Effector memory CD8-positive, alpha-beta T cell (primary cell): ENCODE results near the gene ERMN.
A peak's percentile ranks its signal among the peaks of the same experiment; 100 is the strongest.
"Not testable (repeated sequence)": the region's sequence is repeated elsewhere in the genome, so short reads cannot be mapped to it uniquely, and the experiment has no call there.

ENCODE experiments used
- ATAC-seq: fragments of 150-1000 bp; cut with Tn5 transposase; replicated peaks from 2 replicates; pipeline ENCODE4 v1.10.0; 2021; ENCODE audit warnings: mild to moderate bottlenecking, moderate library complexity
- DNase-seq, 3 experiments: peaks; one replicate each; pipeline ENCODE4 v3.0.0; 2021
- H3K27ac Mint-ChIP-seq, 2 donors: one replicate each; pipeline ENCODE4 v1.8.0; 2022; ENCODE audit warnings: mild to moderate bottlenecking in 2 of 2, mixed read lengths in 2 of 2, moderate library complexity in 2 of 2
- H3K27me3 Mint-ChIP-seq, 2 donors: one replicate each; pipeline ENCODE4 v1.8.0; 2022; ENCODE audit warnings: mixed read lengths in 2 of 2
- H3K36me3 Mint-ChIP-seq: one replicate; pipeline ENCODE4 v1.8.0; 2022; ENCODE audit warnings: mild to moderate bottlenecking, moderate library complexity, mixed read lengths; ENCODE audit not compliant: insufficient read depth
- H3K4me1 Mint-ChIP-seq, 2 donors: one replicate each; pipeline ENCODE4 v1.8.0; 2022; ENCODE audit warnings: low read depth in 2 of 2, mixed read lengths in 2 of 2
- H3K4me3 Mint-ChIP-seq, 2 donors: one replicate each; pipeline ENCODE4 v1.8.0; 2022; ENCODE audit warnings: mild to moderate bottlenecking in 2 of 2, mixed read lengths in 2 of 2, moderate library complexity in 2 of 2
- H3K9me3 Mint-ChIP-seq, 2 donors: one replicate each; pipeline ENCODE4 v1.8.0; 2022; ENCODE audit warnings: mixed read lengths in 2 of 2
- total RNA-seq, 9 experiments: gene quantifications; one replicate each; lab custom pipeline; 2026; lab: John Stamatoyannopoulos, UW

The ERMN gene, protein sequence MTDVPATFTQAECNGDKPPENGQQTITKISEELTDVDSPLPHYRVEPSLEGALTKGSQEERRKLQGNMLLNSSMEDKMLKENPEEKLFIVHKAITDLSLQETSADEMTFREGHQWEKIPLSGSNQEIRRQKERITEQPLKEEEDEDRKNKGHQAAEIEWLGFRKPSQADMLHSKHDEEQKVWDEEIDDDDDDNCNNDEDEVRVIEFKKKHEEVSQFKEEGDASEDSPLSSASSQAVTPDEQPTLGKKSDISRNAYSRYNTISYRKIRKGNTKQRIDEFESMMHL
- 2.7 to 20.4 (median 6.7) reads per million in 9 experiments for total RNA-seq

- ATAC-seq (no peak), DNase-seq (no peak)
- H3K36me3 Mint-ChIP-seq = peaks cover 5% of the 10 kb centered on the region
- H3K4me1 Mint-ChIP-seq = peaks cover 16 to 24% of the 10 kb centered on the region in 2 donors
- no peaks in the 10 kb centered on the region for H3K9me3 Mint-ChIP-seq
- no peak within 1 kb of the TSS for H3K4me3 Mint-ChIP-seq
- H3K27ac Mint-ChIP-seq = no peak within 1 kb of the TSS
- no peaks in the 10 kb centered on the region for H3K27me3 Mint-ChIP-seq
Observed at GRCh38 chr2:157325786-157326185, at the start of gene ERMN. Gene ERMN, minus strand, starts transcription at chr2:157325824. Its CDS starts 182 bp downstream, at chr2:157325642.

DNA sequence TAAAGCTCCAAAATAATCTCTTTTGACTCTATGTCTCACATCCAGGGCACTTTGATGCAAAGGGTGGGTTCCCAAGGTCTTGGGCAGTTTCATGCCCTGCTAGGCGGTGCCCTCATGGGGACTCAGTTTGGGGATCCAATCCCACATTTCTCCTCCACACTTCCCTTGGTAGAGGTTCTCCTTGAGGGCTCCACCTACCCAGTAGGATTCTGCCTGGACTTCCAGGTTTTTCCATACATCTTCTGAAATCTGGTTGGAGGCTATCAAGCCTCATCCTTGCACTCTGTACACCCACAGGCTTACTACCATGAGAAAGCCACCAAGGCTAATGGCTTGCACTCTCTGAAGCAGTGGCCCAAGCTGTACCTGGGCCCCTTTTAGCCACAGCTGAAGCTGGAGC lies 49.8 kb upstream of the ERMN start:
- DNase-seq = no peak
- no peaks in the 10 kb centered on the region for H3K27me3 Mint-ChIP-seq
- peaks cover 2% of the 10 kb centered on the region for H3K36me3 Mint-ChIP-seq
- peaks cover 5 to 24% of the 10 kb centered on the region in 2 donors for H3K9me3 Mint-ChIP-seq
- H3K27ac Mint-ChIP-seq = no peak overlapping the region
- no peak for ATAC-seq
- H3K4me3 Mint-ChIP-seq = no peak overlapping the region
- peaks cover 0 to 4% of the 10 kb centered on the region in 2 donors for H3K4me1 Mint-ChIP-seq

GRCh38 chr2:157368508-157368907 lies 42.9 kb upstream of the ERMN start:
- not testable (repeated sequence) for DNase-seq, H3K27ac Mint-ChIP-seq, H3K9me3 Mint-ChIP-seq, H3K36me3 Mint-ChIP-seq, ATAC-seq, H3K27me3 Mint-ChIP-seq, H3K4me3 Mint-ChIP-seq
- H3K4me1 Mint-ChIP-seq = peaks cover 13 to 19% of the 10 kb centered on the region in 2 donors

DNA sequence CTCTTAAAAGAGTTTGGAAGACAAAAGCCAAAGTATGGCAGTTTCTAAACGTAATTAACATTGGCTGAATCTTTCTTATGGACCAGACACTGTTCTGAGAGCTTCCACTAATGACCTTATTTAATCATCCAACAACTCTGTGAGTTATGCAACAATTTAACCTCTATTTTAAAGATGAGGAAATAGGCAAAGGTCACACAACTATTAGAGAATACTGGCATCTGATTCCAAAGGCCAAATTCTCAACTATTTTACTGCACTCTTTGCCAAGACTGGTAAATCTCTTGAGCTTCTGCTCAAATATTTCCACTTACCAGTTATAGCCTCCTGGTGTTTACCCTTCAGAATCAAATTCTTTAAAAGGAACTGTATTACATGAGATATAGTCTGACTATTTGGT lies 42.1 kb upstream of the ERMN start:
- Mint-ChIP-seq H3K9me3 (no peaks in the 10 kb centered on the region), H3K4me3 (no peak overlapping the region), H3K4me1 (peaks cover 18 to 28% of the 10 kb centered on the region in 2 donors), H3K36me3 (no peaks in the 10 kb centered on the region), H3K27ac (no peak overlapping the region), H3K27me3 (no peaks in the 10 kb centered on the region)
- ATAC-seq (no peak), DNase-seq (no peak)

DNA sequence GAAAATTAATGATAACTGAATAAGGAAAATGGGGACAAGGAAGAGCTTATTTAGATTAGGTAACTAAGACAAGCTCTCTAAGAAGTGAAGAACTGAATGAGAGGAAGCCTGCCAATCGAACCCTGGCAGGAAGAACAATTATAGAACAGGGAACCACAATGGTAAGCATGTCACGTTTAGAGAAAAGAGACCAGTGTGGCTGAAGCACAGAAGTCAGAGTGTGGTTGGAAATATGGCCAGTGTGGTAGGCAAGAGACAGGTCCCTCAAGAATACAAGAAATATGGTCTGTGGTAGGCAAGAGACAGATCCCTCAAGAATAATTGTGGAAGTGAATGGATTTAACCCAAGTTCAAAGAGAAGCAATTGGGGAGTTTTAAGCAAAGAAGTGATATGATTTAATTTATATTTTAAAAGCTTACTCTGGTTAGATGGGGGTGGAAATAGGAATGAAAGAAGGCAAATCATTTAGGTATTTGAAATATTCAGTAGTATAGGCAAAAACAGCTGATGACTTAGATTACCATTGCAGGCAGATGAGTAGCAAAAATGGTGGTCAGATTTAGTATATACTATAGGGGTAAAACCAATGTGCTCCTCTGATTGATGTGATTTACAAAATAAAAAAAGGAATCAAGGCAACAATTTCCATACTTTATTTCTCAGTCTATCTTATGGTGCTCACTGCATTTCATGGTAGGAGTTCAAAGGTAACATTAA lies 38.8 kb upstream of the ERMN start:
- ATAC-seq = no peak
- Mint-ChIP-seq H3K27me3 (no peaks in the 10 kb centered on the region), H3K4me1 (peaks cover 20 to 28% of the 10 kb centered on the region in 2 donors), H3K36me3 (no peaks in the 10 kb centered on the region), H3K9me3 (peaks cover 5 to 9% of the 10 kb centered on the region in 2 donors), H3K27ac (peak overlapping the region; percentile 10 to 74), H3K4me3 (peak overlapping the region; percentile 2 to 36)
- DNase-seq = no peak

- Mint-ChIP-seq H3K27me3 (no peaks in the 10 kb centered on the region), H3K36me3 (no peaks in the 10 kb centered on the region), H3K4me3 (peak overlapping the region; percentile 2 to 36), H3K4me1 (peaks cover 20 to 28% of the 10 kb centered on the region in 2 donors), H3K27ac (peak overlapping the region; percentile 10 to 74), H3K9me3 (peaks cover 5 to 9% of the 10 kb centered on the region in 2 donors)
- DNase-seq = no peak
- ATAC-seq = peak; percentile 39
Observed at GRCh38 chr2:157363612-157364101, 38.0 kb upstream of the ERMN start.

DNA sequence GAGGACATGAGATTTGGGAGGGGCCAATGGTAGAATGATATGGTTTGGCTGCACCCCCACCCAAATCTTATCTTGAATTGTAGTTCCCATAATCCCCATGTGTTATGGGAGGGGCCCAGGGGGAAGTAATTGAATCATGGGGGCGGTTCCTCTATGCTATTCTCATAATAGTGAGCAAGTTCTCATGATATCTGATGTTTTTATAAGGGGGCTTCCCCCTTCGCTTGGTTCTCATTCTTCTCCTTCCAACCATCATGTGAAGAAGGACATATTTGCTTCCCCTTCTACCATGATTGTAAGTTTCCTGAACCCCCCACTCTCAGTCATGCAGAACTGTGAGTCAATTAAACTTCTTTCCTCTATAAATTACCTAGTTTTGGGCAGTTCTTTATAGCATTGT lies 37.0 kb upstream of the ERMN start:
- Mint-ChIP-seq H3K27ac (no peak overlapping the region), H3K4me3 (no peak overlapping the region), H3K36me3 (no peaks in the 10 kb centered on the region), H3K9me3 (peaks cover 5 to 9% of the 10 kb centered on the region in 2 donors), H3K4me1 (peaks cover 20 to 28% of the 10 kb centered on the region in 2 donors), H3K27me3 (no peaks in the 10 kb centered on the region)
- ATAC-seq (no peak), DNase-seq (no peak)

DNA sequence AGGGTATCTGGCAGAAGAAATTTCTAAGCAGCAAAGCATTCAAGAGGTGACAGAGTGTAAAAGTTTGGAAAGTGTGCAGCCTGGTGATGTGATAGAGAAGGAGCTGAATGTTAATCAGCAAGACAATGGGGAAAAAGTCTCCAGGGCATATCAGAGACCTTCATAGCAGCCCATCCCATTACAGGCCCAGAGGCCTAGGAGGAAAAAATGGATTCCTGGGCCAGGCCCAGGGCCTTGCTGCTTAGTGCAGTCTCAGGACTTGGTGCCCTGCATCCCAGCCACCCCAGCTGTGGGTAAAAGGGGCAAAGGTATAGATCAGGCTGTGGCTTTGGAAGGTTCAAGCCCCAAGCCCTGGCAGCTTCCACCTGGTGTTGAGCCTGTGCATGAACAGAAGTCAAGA lies 35.9 kb upstream of the ERMN start:
- H3K36me3 Mint-ChIP-seq = no peaks in the 10 kb centered on the region
- H3K4me3 Mint-ChIP-seq = no peak overlapping the region
- DNase-seq = no peak
- H3K27me3 Mint-ChIP-seq = no peaks in the 10 kb centered on the region
- ATAC-seq = no peak
- H3K27ac Mint-ChIP-seq = peak overlapping the region; percentile 7 to 8
- peaks cover 22 to 27% of the 10 kb centered on the region in 2 donors for H3K4me1 Mint-ChIP-seq
- H3K9me3 Mint-ChIP-seq = peaks cover 5 to 9% of the 10 kb centered on the region in 2 donors

DNA sequence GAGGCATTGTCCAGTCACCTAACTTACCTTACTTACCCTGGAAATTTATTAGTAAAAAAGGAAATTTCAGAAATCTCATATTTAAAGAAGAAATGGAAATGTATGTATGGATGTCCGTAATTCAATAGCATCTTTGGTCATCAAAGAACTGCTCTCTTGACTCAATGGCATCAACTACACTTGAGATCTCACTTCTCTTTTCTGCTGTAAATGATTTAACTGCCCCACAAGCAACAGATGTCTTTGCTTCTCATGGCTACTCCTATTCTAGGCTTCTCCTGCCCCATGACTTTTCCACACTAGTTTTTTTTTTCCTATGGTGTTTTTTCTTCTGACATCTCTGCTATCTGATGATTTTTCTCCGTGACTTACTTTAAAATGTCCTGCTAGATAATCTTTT lies 34.0 kb upstream of the ERMN start:
- Mint-ChIP-seq H3K4me3 (no peak overlapping the region), H3K9me3 (peaks cover 5 to 9% of the 10 kb centered on the region in 2 donors), H3K36me3 (no peaks in the 10 kb centered on the region), H3K4me1 (peaks cover 22 to 26% of the 10 kb centered on the region in 2 donors), H3K27me3 (no peaks in the 10 kb centered on the region), H3K27ac (no peak overlapping the region)
- DNase-seq (no peak), ATAC-seq (no peak)

DNA sequence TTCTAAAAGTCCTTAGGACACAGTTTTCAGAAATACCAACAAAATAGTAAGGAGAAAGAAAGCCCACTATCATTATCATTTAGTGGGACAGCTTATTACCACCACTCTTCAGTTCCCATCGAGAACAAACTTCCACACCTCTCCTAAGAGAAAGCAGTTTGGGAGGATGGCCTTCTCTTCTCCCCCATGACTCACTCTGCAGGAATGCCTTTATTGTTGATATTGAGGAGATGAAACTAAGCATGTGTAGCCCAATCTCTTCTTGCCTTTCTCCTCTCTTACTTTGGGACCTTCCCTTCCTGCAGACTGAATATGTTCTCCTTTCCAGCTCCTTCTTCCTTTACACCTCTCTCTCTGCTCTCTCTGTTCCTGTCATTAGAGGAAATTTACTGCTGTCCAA lies 30.0 kb upstream of the ERMN start:
- ATAC-seq (no peak), DNase-seq (no peak)
- no peak overlapping the region for H3K4me3 Mint-ChIP-seq
- peaks cover 9 to 11% of the 10 kb centered on the region in 2 donors for H3K4me1 Mint-ChIP-seq
- H3K36me3 Mint-ChIP-seq = no peaks in the 10 kb centered on the region
- no peaks in the 10 kb centered on the region for H3K9me3 Mint-ChIP-seq
- H3K27ac Mint-ChIP-seq = no peak overlapping the region
- H3K27me3 Mint-ChIP-seq = no peaks in the 10 kb centered on the region

GRCh38 chr2:157349949-157350515 lies 24.4 kb upstream of the ERMN start:
- H3K4me3 Mint-ChIP-seq = no peak overlapping the region
- H3K27ac Mint-ChIP-seq = peak overlapping the region in 1 of 2 donors; percentile 3
- ATAC-seq (no peak), DNase-seq (no peak)
- H3K27me3 Mint-ChIP-seq = no peaks in the 10 kb centered on the region
- peaks cover 4 to 5% of the 10 kb centered on the region in 2 donors for H3K9me3 Mint-ChIP-seq
- H3K4me1 Mint-ChIP-seq = peaks cover 7 to 14% of the 10 kb centered on the region in 2 donors
- H3K36me3 Mint-ChIP-seq = no peaks in the 10 kb centered on the region

- Mint-ChIP-seq H3K9me3 (peaks cover 16 to 21% of the 10 kb centered on the region in 2 donors), H3K4me1 (peaks cover 7 to 14% of the 10 kb centered on the region in 2 donors), H3K27ac (peak overlapping the region in 1 of 2 donors; percentile 50), H3K36me3 (peaks cover 2% of the 10 kb centered on the region), H3K27me3 (no peaks in the 10 kb centered on the region), H3K4me3 (no peak overlapping the region)
- DNase-seq = no peak
- ATAC-seq = no peak
Observed at GRCh38 chr2:157348291-157348921, 22.8 kb upstream of the ERMN start.
